ENCODE data around the gene OSBPL2.

Gene OSBPL2

DNA sequence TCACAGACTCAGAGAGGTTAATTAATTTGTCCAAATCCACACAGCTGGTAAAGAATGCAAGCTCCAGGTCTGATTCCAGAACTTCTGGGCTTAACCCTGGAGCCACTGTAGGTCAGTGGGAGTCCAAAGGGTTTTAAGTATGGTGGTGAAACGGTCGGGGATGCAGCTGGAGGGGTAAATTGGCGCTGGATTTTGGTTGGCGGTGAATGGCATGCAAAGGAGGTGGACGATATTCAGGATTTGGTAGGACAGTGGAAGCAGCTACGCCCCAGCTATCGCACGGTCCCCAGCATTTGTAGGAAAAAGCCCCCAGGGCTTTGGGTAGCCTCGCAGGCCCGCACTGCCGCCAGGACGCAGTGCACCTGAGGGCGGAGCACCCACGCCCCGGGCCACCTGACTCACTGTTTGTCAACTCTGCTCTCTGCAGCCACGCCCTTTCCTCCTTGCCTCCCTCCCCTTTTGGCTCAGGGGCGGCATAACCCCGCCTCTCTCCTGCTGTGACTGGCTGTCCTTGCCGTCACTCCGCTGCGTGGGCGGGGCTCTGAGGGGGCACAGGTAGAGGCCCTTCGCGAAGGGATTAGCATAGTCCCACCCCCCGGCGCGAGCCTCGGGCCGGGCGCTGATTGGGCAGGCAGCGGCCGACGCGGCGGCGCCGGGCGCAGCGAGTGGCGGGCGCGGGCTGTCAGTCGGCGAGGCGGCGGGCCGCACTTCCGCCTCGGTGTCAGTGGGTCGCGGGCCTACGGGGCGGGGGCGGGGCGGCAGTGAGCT is at the start of gene OSBPL2:
Gene OSBPL2 (plus strand): TSS at position 721 of the 768 bp plus-strand sequence. CDS start 17,664 bp downstream, outside the sequence.
- DNase-seq, result peak; percentile 96

DNA sequence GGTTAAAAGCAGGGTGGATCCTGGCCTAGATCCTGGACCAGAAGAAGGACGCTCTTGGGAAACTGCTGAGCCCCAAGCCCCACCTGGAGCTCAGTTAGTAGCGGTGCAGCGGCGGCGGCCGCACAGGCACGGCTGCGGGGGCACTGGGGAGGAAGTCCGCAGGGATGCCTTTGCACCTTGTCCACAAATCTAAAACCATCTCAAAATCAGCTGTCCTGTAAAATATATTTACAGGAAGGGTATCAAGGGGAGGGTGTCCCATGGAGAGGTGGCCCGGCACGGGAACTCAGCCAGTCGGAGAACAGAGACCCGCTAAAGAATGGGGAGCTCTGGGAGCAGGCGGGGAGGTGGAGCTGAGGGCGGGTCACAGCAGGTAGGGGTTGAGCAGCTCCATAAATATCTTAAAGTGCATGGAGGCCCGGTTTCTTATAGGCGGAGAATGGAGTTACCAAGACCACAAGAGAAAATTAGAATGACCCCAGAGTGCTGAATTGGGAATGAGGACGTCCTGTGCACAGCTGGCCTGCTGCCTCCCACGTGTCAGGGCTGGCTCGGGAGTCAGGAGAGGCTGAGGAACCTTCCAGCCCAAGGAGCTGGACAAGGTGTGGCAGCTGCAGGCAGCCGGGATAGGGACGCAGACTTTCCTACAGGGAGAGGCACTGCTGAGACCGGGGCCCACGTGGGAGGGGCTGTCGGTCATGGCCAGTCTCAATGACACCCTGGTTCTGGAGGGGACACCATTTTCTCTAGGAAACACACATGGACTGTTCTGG is 47.5 kb upstream of the OSBPL2 start:
- no peak for DNase-seq

DNA sequence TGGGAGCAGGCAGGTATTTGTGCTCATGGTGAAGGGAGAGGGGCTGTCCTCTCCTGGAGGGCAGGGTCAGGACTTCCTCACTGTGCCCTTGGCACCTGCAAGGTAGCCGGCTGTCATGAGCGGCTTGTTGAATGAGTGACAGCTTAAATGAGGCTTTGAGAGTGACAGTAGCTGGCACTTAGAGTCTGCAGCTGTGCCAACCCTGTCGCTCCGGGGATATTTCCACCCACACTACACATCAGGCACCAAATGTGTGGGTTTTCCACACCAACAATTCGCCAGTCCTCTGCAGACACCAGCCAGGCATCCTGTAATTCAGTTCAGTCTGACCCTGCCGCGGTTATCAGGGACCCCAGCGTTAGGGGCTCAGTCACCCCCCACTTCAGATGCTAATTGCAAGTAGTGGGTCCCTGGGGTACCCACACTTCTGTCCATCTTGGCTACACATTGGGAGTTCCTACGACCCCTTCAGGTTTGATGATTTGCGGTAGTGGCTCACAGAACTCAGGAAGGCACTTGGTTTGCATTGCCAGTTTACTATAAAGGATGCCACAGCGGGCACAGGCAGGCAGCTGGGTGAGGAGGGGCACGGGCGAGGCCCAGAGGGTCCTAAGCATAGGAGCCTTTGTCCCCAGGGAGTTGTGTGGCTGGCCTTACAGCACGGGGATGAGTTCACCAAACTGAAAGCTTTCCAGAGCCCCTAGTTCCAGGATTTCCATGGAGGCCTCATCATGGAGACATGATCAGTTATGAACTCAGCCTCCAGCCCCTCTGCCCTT is 46.4 kb upstream of the OSBPL2 start:
- no peak for DNase-seq

DNA sequence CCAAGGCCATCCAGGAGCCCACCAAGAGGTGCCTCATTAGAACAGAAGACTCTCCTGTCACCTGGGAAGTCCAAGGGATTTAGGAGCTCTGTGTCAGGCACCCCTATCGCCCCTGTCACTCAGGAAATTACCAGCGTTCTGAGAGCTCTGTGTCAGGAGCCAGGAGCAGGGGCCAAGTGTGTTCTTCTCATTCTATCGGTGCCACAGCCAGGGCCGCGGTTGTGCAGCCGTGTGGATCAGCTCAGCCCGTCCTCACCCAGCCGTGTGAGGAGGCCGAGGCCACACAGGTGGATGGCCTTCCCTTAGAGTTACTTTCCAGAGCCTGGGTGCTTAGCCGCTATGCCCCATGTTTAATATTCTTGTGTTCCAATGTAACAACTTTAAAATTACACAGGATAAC is 45.7 kb upstream of the OSBPL2 start:
- no peak for DNase-seq

DNA sequence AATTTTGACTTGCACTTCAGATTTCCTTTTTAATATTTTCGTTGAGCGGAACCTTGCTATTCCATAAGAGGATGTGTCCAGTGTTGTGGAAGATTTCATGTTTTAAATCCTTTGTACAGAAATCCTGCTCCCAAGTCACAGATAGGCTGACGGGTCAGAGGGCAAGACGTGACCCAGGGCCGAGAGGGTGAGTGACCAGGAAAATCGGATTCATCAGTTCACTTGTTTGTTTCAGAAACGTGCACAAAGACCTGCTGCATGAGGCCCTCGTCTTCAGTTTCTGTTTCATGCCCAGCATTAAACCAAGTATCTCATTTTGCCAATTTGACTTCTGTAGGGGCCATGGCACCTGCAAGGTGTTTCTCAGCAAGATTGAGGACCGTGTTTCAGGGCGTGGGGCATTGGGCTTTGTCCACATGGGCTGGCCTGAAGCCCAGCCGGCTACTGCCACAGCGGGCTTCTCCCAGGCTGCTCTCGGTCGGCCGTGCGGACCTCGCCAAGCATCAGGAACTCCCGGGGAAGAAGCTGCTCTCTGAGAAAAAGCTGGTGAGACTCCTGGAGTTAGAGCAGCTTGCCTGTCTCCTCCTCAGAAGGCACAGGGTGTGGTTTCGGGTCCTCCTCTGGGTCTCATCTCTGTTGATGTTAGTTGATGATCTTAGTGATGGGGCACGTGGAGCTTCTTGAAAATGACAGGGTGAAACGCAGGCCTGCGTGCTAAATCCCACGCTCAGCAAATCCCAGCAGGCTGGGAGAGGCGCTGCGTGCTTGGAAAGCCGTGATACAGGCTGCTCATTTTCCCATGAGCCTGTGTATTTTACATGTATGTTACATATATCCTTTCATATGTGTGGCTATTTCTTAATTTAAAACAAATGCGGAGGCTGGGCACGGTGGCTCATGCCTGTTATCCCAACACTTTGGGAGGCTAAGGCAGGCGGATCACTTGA is 45.0 kb upstream of the OSBPL2 start:
- DNase-seq, result no peak

DNA sequence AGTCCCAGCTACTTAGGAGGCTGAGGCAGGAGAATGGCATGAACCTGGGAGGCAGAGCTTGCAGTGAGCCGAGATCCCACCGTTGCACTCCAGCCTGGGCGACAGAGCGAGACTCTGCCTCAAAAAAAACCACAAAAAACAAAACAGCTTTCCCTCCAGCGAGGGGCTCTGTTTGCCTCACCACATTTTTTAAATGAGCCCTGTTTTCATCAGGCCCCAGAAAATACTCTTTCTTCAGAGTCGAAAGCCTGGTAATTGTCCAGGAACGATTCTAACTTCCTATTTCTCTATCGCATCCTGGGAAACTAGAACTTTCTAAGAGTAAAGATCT is 43.3 kb upstream of the OSBPL2 start:
- DNase-seq, result no peak

DNA sequence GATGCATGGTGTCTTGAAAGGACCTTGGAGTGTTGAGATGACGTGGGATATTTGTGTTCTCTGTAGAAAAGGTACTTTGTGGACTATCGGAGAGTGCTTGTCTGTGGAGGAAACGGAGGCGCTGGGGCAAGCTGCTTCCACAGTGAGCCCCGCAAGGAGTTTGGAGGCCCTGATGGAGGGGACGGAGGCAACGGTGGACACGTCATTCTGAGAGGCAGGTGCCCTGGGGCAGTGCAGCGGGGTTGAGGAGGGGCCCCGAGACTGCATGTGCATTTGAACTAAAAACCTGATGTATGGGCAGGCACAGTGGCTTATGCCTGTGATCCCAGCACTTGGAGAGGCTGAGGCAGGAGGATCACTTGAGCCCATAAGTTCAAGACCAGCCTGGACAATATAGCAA is 42.6 kb upstream of the OSBPL2 start:
- no peak for DNase-seq

DNA sequence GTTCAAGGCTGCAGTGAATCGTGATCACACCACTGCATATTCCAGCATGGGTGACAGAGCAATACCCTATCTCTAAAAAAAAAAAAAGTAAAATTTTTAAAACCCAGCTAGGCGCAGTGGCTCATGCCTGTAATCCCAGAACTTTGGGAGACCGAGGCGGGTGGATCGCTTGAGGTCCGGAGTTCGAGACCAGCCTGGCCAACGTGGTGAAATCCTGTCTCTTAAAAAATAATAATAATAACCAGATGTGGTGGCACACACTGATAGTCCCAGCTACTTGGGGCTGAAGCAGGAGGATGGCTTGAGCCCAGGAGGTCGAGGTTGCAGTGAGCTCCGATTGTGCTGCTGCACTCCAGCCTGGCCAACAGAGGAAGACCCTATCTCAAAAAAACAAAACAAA is 42.0 kb upstream of the OSBPL2 start:
- no peak for DNase-seq

DNA sequence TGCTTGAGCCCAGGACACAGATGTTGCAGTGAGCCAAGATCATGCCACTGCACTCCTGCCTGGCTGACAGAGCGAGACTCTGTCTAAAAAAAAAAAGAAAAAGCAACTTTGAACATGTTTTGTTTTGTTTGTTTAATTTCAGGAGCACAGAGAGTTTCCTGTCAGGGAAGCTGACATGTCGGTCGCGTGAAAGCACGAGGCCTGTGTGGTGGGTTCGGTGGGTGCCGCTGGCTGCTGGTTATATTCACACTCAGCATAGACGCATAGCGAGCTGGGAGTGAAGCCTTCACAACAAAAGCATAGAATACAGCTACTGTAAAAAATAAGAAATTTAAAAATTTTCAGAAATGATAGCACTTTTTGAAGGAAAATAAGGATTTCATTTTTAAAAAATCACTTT is 41.0 kb upstream of the OSBPL2 start:
- no peak for DNase-seq

DNA sequence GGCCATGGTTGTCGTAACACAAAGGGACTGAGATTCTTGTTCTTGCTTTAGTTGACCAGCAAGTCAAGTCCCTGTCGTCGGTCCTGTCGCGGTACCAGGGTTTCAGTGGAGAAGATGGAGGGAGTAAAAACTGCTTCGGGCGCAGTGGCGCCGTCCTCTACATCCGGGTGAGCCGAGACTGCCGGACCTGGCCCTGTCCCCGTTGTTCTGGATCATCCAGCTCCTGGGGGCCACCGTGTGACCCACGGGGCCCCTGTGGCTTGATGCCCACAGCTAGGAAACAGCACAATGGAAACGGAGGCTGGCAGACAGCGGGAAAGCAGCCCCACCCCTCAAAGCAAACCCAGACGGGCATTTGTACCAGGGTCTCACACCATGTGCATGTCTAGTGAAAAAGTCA is 40.5 kb upstream of the OSBPL2 start:
- DNase-seq, result no peak

DNA sequence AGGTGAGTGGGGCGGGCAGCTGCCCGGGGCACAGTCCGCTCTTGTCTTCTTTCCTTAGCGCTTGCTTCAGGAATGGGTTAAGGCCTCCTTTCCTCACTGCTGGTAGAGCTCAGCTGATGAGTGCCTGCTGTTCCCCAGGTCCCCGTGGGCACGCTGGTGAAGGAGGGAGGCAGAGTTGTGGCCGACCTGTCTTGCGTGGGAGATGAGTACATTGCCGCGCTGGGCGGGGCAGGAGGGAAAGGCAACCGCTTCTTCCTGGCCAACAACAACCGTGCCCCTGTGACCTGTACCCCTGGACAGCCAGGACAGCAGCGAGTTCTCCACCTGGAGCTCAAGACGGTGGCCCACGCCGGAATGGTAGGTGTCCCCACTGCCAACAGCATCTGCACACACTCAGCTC is 39.8 kb upstream of the OSBPL2 start:
- DNase-seq, result no peak

DNA sequence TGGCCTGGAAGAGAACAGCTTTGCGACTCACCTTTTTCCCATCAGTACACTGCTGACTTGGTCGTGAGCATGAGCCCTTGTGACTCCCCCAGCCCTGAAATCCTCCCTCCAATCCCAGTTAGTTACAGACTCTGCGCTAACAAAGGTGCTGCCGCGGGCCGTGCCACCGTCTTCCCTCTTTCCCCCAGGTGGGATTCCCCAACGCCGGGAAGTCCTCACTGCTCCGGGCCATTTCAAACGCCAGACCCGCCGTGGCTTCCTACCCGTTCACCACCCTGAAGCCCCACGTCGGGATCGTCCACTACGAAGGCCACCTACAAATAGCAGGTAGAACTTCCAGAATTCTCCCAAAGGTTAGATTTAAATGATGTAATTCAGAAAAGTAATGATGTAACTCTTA is 39.4 kb upstream of the OSBPL2 start:
- DNase-seq, result no peak

DNA sequence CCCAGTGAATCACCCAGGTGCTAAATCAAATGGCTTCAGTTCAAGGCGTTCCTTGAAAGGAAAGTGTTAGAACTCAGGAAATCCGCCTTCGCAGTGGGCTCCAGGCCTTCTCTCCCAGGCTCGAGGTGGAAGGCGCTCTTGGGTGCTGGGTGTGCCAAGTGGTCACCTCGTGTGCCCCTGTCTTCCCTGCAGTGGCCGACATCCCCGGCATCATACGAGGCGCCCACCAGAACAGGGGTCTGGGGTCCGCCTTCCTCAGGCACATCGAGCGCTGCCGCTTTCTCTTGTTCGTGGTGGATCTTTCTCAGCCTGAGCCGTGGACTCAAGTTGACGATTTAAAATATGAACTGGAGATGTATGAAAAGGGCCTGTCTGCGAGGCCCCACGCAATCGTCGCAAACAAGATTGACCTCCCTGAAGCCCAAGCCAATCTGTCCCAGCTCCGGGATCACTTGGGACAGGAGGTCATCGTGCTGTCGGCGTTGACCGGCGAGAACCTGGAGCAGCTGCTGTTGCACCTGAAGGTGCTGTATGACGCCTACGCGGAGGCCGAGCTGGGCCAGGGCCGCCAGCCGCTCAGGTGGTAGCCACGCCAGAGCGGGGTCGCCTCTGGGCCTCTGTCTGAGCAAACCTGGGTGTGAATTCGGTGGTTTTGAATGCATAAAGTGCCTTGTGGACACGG is 37.7 kb upstream of the OSBPL2 start:
- DNase-seq, result no peak

DNA sequence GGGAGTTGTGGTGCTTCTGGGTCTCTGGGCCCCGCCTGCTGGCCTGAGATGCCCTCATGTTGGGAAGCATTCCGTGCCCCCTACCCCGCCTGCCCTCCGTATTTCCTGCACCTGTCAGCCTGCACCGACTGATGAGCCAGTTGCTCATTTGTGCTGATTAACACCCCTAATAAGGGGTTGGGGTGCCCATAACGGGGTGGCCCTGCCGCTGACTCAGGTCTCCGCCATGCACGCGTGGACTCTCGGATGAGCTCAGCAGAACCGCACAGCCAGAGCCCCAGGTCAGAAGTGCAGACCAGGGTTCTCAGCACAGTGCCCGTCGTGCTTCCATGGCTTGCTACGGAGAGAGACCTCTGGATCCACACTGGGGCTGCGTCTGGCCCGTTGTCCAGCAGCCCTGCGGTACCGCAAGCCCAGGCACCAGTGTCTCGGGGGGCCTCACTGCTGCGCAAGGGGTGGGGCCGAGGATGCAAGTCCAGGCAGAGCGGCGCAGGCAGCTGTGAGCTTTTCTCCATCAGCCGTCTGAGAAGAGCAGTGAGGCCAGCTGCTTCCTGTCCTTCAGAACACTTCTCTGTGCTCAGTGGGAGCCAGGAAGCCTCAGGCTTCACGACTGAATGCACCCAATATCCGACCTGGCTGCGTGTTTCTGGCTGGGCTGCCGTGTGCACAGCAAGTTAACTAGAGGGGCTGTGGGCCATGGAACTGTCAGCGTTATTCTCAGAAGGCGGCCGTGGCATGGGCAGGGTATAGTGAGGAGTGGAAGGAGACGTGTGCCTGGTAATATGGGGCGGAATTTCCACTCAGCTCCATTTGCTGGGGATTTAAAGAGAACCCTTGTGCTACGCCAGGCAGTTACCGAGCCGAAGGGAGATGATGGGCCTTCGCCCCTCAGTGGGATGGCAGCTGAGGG is 36.9 kb upstream of the OSBPL2 start:
- DNase-seq, result peak; percentile 75

DNA sequence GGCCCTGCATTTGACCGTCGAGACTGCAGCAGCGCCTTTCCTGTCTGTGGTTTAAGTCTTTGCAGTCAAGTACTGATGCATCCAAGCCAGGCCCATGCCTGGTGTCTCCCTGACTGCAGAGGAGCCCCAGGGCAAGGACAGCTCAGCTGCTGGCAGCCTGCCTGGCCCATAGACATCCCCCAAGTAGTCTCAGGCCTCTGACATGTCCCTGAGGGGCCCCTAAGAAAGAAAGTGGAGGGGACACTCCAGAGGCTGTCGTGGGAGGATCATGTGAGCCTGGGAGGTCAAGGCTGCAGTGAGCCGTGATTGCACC is 36.3 kb upstream of the OSBPL2 start:
- peak; percentile 60 for DNase-seq

DNA sequence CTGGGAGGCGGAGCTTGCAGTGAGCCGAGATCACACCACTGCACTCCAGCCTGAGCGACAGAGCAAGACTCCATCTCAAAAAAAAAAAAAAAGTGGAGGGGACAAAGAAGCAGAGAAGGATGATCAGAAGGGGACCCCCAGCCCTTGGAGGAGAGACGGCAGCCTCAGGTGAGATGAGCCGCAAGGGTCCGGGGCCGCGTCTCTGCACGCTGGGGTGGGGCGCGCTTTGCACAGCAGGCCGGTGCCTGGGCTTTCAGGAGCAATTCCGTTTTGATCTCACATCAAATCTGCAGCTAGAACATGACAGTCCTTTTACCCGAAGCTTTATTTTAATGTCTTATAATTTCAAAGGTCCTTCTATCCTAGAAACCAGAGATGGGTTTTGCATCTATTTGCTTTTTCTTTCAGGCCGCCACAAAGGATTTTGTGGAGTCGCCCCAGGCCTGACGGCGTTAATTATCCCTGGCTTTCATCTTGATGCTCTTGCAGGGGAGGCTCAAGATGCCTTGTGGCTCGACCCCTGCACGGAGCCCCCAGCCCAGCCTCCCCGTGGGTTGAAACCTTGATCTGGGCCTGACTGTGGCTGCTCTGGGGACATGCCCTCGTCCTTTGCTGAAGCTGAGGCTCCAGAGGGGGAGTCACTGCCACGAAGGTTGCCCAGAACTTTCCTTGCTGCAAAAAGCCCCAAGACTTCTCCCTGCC is 35.5 kb upstream of the OSBPL2 start:
- DNase-seq, result no peak

DNA sequence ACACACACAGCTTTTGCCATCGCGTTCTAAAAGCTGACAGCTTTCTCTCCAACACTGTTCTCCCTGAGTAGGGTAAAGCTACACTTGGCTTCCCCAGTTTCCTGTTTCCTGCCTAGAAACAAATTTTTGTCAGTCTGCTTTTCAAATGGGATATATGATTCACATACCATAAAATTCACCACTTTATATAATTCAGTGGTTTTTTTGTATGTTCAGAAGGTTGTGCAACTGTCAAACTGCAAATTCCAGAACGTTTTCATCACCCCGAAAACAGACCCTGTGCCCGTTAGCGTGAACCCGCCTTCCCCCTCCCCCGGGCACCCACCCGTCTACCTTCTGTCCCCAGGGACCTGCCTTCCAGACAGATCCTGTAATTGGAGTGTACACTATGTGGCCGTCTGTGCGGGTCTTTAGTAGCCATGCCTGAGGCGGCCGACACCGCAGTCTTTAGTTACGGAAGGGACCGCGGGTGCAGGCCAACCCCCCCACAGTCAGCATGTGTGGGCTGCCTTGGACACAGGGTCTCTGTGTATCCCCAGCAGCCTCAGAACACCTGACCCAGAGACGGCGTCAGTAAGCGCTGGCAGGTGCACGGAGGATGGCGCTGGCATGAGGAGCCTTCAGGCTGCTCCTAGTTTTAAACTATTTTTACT is 34.8 kb upstream of the OSBPL2 start:
- DNase-seq, result no peak

DNA sequence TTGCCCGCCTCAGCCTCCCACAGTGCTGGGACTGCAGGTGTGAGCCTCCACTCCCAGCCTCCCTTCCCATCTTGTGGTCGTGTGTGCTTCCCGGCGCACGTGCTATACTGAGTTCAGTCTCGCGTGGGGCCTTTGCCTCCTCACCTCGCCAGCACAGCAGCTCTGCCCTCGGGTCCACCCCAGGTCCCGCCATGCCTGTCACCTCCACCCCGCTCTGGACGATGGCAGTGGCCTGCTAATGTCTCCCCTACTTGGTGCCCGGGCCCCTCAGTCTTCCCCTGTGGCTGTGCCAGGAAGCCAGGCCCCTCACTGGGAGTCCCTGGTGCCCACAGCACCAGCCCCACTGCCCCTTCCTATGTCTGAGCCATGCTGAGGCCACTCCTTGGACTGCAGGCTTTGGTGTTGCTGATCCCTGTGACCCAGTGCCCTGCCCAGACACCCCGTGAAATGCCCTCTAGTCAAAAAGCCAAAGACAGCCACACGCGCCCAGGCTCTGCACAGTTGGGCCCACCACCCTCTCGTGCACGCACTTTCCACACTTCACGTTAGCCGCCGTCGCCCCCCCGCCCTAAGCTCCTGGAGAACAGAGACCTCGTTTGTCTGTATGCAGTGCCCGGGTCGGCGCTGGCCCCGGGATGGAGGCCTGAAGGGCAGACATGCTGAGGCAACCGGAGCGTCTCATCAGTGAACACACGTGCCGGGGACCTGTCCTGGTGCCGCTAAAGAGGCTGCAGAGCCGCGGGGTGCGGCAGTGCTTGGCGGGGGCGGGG is 32.5 kb upstream of the OSBPL2 start:
- DNase-seq, result no peak

DNA sequence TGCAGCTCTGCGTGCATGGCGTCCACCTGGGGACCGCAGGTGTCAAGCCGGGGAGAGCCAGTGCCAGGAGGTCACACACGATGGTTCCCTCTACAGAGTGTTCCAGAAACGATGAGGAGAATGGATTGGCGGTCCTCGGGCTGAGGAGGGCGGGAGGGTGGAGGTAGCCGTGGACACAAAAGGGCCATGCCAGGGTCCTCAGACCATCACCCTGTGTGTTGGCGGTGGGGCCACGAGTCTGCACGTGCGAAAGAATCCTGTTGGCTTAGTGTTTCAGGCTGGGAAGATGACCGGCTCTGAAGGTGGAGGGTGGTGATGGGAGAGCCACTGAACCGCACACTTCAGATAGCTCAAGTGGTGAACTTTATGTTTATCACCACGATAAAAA is 31.9 kb upstream of the OSBPL2 start:
- no peak for DNase-seq

Measured in DMS79 treated with DMSO at 0.1 percent for 48 hours (cell line).